Activated CD4-positive, alpha-beta T cell treated with anti-CD3 and anti-CD28 coated beads for 36 hours (primary cell): ENCODE results near the gene PDE9A. TPM values are rescaled to one million over a fixed set of nuclear protein-coding genes. Genes with fewer than 3 reads are reported as not detected.
"Not testable (repeated sequence)": the region's sequence is repeated elsewhere in the genome, so short reads cannot be mapped to it uniquely, and the experiment has no call there.

ENCODE experiments used
- ATAC-seq: fragments of 200-7000 bp; cut with Tn5 transposase; one replicate; pipeline ENCODE4 v1.10.0; 2021; ENCODE audit warnings: mild to moderate bottlenecking, moderate library complexity
- CTCF ChIA-PET: fragments of 350-600 bp; sonication (Branson Sonifier 250); formaldehyde crosslinking; loops from one replicate; lab custom pipeline; 2021; ENCODE audit warnings: antibody characterized with exemption; lab: Charles Lee
- POLR2A ChIA-PET: fragments of 350-600 bp; sonication (Branson Sonifier 250); formaldehyde crosslinking; loops from one replicate; lab custom pipeline; 2021; ENCODE audit warnings: antibody characterized with exemption, inconsistent platforms; lab: Charles Lee
- DNase-seq: peaks from one replicate; pipeline ENCODE4 v3.0.0-alpha.2; 2020
- H3K27ac Mint-ChIP-seq: one replicate; pipeline ENCODE4 v1.8.0; 2021; ENCODE audit warnings: mixed read lengths
- H3K27me3 Mint-ChIP-seq: one replicate; pipeline ENCODE4 v1.8.0; 2021; ENCODE audit warnings: mixed read lengths
- H3K36me3 Mint-ChIP-seq: one replicate; pipeline ENCODE4 v1.8.0; 2021; ENCODE audit warnings: low read depth, mixed read lengths
- H3K4me1 Mint-ChIP-seq: one replicate; pipeline ENCODE4 v1.8.0; 2021; ENCODE audit warnings: mixed read lengths
- H3K4me3 Mint-ChIP-seq: one replicate; pipeline ENCODE4 v1.8.0; 2021; ENCODE audit warnings: mild to moderate bottlenecking, moderate library complexity, mixed read lengths
- H3K9me3 Mint-ChIP-seq: one replicate; pipeline ENCODE4 v1.8.0; 2021; ENCODE audit warnings: low read depth, mixed read lengths
- intact Hi-C, 2 experiments: fragments of 100-400 bp; cut with DNase I in 1 of 2; cut with micrococcal nuclease in 1 of 2; formaldehyde crosslinking; loops; one replicate each; pipeline versions ENCODE4 v1.14.2 to v1.15.1; 2022 to 2024; cut with DNase I, micrococcal nuclease
- total RNA-seq, 2 experiments: library from RNA; stranded (reverse); gene quantifications; one replicate each; pipeline ENCODE4 v1.2.3, GENCODE V29; 2021

Gene PDE9A
- total RNA-seq, 2 experiments from 2014 or later: 7.1 to 7.3 TPM

GRCh38 chr21:42705746-42706374 lies 52.4 kb downstream of the PDE9A start:
- ChIA-PET POLR2A (no interaction called here), CTCF (interaction anchor here (0.6 kb wide), 1 partner anchor 33 kb away, joined by 3 read pairs; no protein-coding TSS in a partner anchor)
- no peak overlapping the region for H3K4me3 Mint-ChIP-seq
- no peak overlapping the region for H3K27ac Mint-ChIP-seq
- DNase-seq (no peak), ATAC-seq (no peak)
- H3K36me3 Mint-ChIP-seq: no peaks in the 10 kb centered on the region
- intact Hi-C loops: loop anchor here in 1 of 2 experiments (10.0 kb wide), 1 partner anchor 61 kb away; no protein-coding TSS in a partner anchor
- no peaks in the 10 kb centered on the region for H3K27me3 Mint-ChIP-seq
- H3K9me3 Mint-ChIP-seq: no peaks in the 10 kb centered on the region
- no peaks in the 10 kb centered on the region for H3K4me1 Mint-ChIP-seq

DNA sequence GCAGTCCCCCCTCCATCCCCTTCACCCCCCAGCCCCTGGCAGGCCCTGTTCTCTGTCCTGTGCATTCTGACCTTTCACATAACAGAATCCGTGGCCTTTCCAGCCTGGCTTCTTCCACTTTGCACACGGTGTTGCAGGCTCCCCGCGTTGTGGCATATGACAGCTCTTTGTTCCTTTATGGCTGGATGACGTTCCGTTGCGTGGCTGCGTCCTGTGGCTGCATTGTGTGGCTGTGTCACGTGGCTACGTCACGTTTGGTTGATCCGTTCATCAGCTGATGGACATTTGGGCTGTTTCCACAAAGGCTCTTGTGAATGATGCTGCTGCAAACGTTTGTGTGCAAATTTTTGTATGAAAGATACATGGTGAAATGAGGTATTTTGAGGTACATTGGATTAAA lies 53.3 kb downstream of the PDE9A start:
- Mint-ChIP-seq H3K9me3 (no peaks in the 10 kb centered on the region), H3K4me1 (no peaks in the 10 kb centered on the region), H3K4me3 (no peak overlapping the region), H3K27me3 (no peaks in the 10 kb centered on the region), H3K27ac (no peak overlapping the region), H3K36me3 (no peaks in the 10 kb centered on the region)
- ChIA-PET CTCF (no interaction called here), POLR2A (no interaction called here)
- DNase-seq (no peak), ATAC-seq (no peak)
- intact Hi-C loops: loop anchor here in 1 of 2 experiments (10.0 kb wide), 1 partner anchor 62 kb away; no protein-coding TSS in a partner anchor

GRCh38 chr21:42707207-42707830 lies 53.9 kb downstream of the PDE9A start:
- H3K4me3 Mint-ChIP-seq: no peak overlapping the region
- ATAC-seq: no peak
- POLR2A ChIA-PET: no interaction called here
- intact Hi-C loops: loop anchor here in 1 of 2 experiments (10.0 kb wide), 1 partner anchor 63 kb away; no protein-coding TSS in a partner anchor
- H3K36me3 Mint-ChIP-seq: no peaks in the 10 kb centered on the region
- H3K9me3 Mint-ChIP-seq: no peaks in the 10 kb centered on the region
- no peak for DNase-seq
- H3K4me1 Mint-ChIP-seq: no peaks in the 10 kb centered on the region
- no peak overlapping the region for H3K27ac Mint-ChIP-seq
- H3K27me3 Mint-ChIP-seq: no peaks in the 10 kb centered on the region
- CTCF ChIA-PET: no interaction called here

- no peaks in the 10 kb centered on the region for H3K27me3 Mint-ChIP-seq
- H3K9me3 Mint-ChIP-seq: no peaks in the 10 kb centered on the region
- no peak for DNase-seq
- ATAC-seq: no peak
- ChIA-PET POLR2A (no interaction called here), CTCF (interaction anchor here (0.6 kb wide), 1 partner anchor 50 kb away, joined by 3 read pairs; no protein-coding TSS in a partner anchor)
- no peaks in the 10 kb centered on the region for H3K36me3 Mint-ChIP-seq
- H3K4me1 Mint-ChIP-seq: no peaks in the 10 kb centered on the region
- no peak overlapping the region for H3K27ac Mint-ChIP-seq
- no peak overlapping the region for H3K4me3 Mint-ChIP-seq
- intact Hi-C loops: loop anchor here in 1 of 2 experiments (10.0 kb wide), 1 partner anchor 63 kb away; no protein-coding TSS in a partner anchor
Observed at GRCh38 chr21:42708107-42708506, 54.7 kb downstream of the PDE9A start.

- ATAC-seq, H3K27ac Mint-ChIP-seq, DNase-seq, POLR2A ChIA-PET, H3K36me3 Mint-ChIP-seq, H3K9me3 Mint-ChIP-seq, H3K4me1 Mint-ChIP-seq, CTCF ChIA-PET, H3K27me3 Mint-ChIP-seq, H3K4me3 Mint-ChIP-seq: not testable (repeated sequence)
- intact Hi-C loops: loop anchor here in 1 of 2 experiments (10.0 kb wide), 1 partner anchor 64 kb away; no protein-coding TSS in a partner anchor
Observed at GRCh38 chr21:42708916-42709315, 55.5 kb downstream of the PDE9A start.

- no peaks in the 10 kb centered on the region for H3K9me3 Mint-ChIP-seq
- POLR2A ChIA-PET: no interaction called here
- H3K27me3 Mint-ChIP-seq: no peaks in the 10 kb centered on the region
- CTCF ChIA-PET: no interaction called here
- ATAC-seq (no peak), DNase-seq (no peak)
- H3K36me3 Mint-ChIP-seq: no peaks in the 10 kb centered on the region
- intact Hi-C loops: no loop called here
- no peak overlapping the region for H3K4me3 Mint-ChIP-seq
- no peak overlapping the region for H3K27ac Mint-ChIP-seq
- no peaks in the 10 kb centered on the region for H3K4me1 Mint-ChIP-seq
Observed at GRCh38 chr21:42711667-42712066, 58.2 kb downstream of the PDE9A start.

DNA sequence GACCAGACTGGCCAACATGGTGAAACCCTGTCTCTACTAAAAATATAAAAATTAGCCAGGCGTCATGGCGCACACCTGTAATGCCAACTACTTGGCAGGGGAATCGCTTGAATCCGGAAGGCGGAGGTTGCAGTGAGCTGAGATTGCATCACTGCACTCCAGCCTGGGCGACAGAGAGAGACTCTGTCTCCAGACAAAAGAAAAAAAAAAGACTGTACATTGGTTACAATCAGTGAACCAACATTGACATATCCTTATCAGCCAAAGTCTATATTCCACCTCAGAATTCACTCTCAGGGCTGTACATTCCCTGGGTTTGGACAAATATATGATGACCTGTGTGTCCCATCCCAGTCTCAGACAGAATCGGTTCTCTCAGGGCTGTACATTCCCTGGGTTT lies 62.0 kb downstream of the PDE9A start:
- CTCF ChIA-PET: interaction anchor here (0.6 to 0.8 kb wide), 2 partner anchors 425 to 649 kb away, joined by 3 to 4 read pairs; no protein-coding TSS in a partner anchor

DNA sequence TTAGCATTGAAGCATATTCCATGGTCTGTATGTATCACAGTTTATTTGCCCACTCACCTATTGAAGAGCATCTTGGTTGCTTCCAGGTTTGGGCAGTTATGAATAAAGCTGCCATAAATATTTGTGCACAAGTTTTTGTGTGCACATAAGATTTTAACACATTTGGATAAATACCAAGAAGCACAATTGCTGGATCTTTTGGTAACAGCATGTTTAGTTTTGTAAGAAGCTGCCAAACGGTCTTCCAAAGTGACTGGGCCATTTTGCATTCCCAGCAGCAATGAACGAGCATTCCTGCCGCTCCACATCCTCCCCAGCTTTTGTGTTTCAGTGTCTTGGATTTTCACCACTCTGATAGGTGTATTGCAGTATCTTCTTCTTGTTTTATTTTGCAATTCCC lies 62.7 kb downstream of the PDE9A start:
- ATAC-seq (no peak), DNase-seq (no peak)
- Mint-ChIP-seq H3K4me3 (no peak overlapping the region), H3K27me3 (no peaks in the 10 kb centered on the region), H3K4me1 (no peaks in the 10 kb centered on the region), H3K36me3 (no peaks in the 10 kb centered on the region), H3K27ac (no peak overlapping the region), H3K9me3 (no peaks in the 10 kb centered on the region)
- ChIA-PET CTCF (no interaction called here), POLR2A (no interaction called here)
- intact Hi-C loops: no loop called here

More for the DNA sequence above, 62.0 kb downstream of the PDE9A start:
- H3K4me1 Mint-ChIP-seq, intact Hi-C loops, ATAC-seq, H3K36me3 Mint-ChIP-seq, POLR2A ChIA-PET, DNase-seq, H3K4me3 Mint-ChIP-seq, H3K9me3 Mint-ChIP-seq, H3K27me3 Mint-ChIP-seq, H3K27ac Mint-ChIP-seq: not testable (repeated sequence)

- ATAC-seq, DNase-seq, POLR2A ChIA-PET, intact Hi-C loops, H3K27me3 Mint-ChIP-seq, H3K27ac Mint-ChIP-seq, H3K36me3 Mint-ChIP-seq, H3K4me3 Mint-ChIP-seq, H3K4me1 Mint-ChIP-seq, H3K9me3 Mint-ChIP-seq: not testable (repeated sequence)
- CTCF ChIA-PET: interaction anchor here (0.6 kb wide), 1 partner anchor 73 kb away, joined by 3 read pairs; no protein-coding TSS in a partner anchor
Observed at GRCh38 chr21:42720484-42720883, 67.1 kb downstream of the PDE9A start.

DNA sequence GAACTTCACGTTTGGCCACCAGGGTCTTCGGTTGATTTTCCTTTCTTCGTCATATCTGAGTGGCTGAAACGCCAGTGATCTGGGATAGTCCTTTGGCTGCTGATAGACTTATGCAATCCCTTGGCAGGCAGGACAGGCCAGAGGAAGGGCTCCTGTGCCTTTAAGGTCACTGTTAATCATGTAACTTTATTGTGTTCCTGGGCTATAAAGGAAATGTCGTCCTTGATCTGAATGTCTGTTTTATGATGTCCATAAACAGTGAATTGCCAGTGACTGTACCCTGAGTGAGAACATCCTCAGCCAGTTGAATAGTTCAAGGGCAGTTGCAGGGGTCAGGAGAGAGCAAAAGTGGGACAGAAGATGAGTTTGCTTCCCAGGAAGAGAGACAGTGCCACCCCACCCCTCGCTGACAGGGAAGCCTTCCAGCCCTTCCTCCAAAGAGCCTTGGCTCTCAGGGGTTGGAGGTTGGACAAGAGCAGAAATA lies 68.0 kb downstream of the PDE9A start:
- CTCF ChIA-PET: no interaction called here

DNA sequence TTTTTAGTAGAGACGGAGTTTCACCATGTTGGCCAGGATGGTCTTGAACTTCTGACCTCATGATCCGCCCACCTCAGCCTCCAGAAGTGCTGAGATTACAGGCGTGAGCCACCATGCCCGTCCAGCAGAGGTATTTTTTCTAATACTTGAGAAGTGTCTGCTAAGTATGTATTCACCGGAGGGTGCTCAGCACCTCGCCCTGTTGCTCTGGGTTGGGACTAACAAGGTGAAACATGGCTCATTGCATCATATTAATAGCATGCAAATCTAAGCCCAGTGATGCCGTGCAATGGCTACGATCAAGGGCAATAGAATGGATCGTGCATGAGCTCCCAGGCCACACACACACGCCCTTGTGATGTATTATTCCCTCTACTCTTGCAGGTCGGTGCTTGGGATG lies 68.7 kb downstream of the PDE9A start:
- ChIA-PET POLR2A (no interaction called here), CTCF (no interaction called here)
- Mint-ChIP-seq H3K4me3 (no peak overlapping the region), H3K36me3 (no peaks in the 10 kb centered on the region), H3K27ac (no peak overlapping the region), H3K27me3 (no peaks in the 10 kb centered on the region), H3K9me3 (no peaks in the 10 kb centered on the region), H3K4me1 (peaks cover 7% of the 10 kb centered on the region)
- ATAC-seq (no peak), DNase-seq (no peak)
- intact Hi-C loops: no loop called here

More for the DNA sequence above, 68.0 kb downstream of the PDE9A start:
- H3K4me3 Mint-ChIP-seq: no peak overlapping the region
- no peaks in the 10 kb centered on the region for H3K27me3 Mint-ChIP-seq
- intact Hi-C loops: no loop called here
- no peak overlapping the region for H3K27ac Mint-ChIP-seq
- POLR2A ChIA-PET: no interaction called here
- ATAC-seq: no peak
- H3K9me3 Mint-ChIP-seq: no peaks in the 10 kb centered on the region
- no peaks in the 10 kb centered on the region for H3K36me3 Mint-ChIP-seq
- peaks cover 7% of the 10 kb centered on the region for H3K4me1 Mint-ChIP-seq
- DNase-seq: no peak
